Measurements from ENCODE around the gene GABPB1.

The GABPB1 gene

GRCh38 chr15:50275908-50276307, 79.1 kb downstream of the GABPB1 start:
- Histone ChIP-seq H3K4me1 (no peaks in the 10 kb centered on the region), H3K4me3 (no peak overlapping the region), H3K36me3 (no peaks in the 10 kb centered on the region), H3K27me3 (no peaks in the 10 kb centered on the region), H3K27ac (no peak overlapping the region), H3K9me3 (no peaks in the 10 kb centered on the region)
- DNase-seq, result no peak
- TF ChIP-seq CTCF (IDR thresholded peaks at IDR 0.05), result no peak
- intact Hi-C loops (cut with DNase I; ENCODE audit: low total_unique reads), result no loop called here

- no peaks in the 10 kb centered on the region for H3K36me3 ChIP-seq
- no peak overlapping the region for H3K4me3 ChIP-seq
- no peak for DNase-seq
- TF ChIP-seq CTCF (IDR thresholded peaks at IDR 0.05), result no peak
- intact Hi-C loops (cut with DNase I; ENCODE audit: low total_unique reads), result no loop called here
- no peaks in the 10 kb centered on the region for H3K9me3 ChIP-seq
- no peaks in the 10 kb centered on the region for H3K27me3 ChIP-seq
- no peaks in the 10 kb centered on the region for H3K4me1 ChIP-seq
- no peak overlapping the region for H3K27ac ChIP-seq
Measured at GRCh38 chr15:50275091-50275490, 79.9 kb downstream of the GABPB1 start.

- Histone ChIP-seq H3K9me3 (no peaks in the 10 kb centered on the region), H3K36me3 (no peaks in the 10 kb centered on the region), H3K27me3 (peaks cover 0 to 10% of the 10 kb centered on the region in 2 donors), H3K4me1 (no peaks in the 10 kb centered on the region), H3K27ac (no peak overlapping the region), H3K4me3 (no peak overlapping the region)
- DNase-seq, result no peak
- TF ChIP-seq CTCF (IDR thresholded peaks at IDR 0.05), result no peak
- intact Hi-C loops (cut with DNase I; ENCODE audit: low total_unique reads), result no loop called here
Measured at GRCh38 chr15:50267577-50267976, 87.4 kb downstream of the GABPB1 start.

- H3K4me1 ChIP-seq, result no peaks in the 10 kb centered on the region
- no peak for DNase-seq
- no peak for TF ChIP-seq CTCF (IDR thresholded peaks at IDR 0.05)
- intact Hi-C loops (cut with DNase I; ENCODE audit: low total_unique reads), result no loop called here
- H3K4me3 ChIP-seq, result no peak within 1 kb of the TSS
- no peak within 1 kb of the TSS for H3K27ac ChIP-seq
- no peaks in the 10 kb centered on the region for H3K36me3 ChIP-seq
- H3K27me3 ChIP-seq, result peaks cover 0 to 10% of the 10 kb centered on the region in 2 donors
- H3K9me3 ChIP-seq, result no peaks in the 10 kb centered on the region
Measured at GRCh38 chr15:50265620-50266019, 89.4 kb downstream of the GABPB1 start, which contains the start of gene HDC. TSS of gene HDC (minus strand) at chr15:50265726. CDS start at chr15:50265623, 103 bp downstream.

GRCh38 chr15:50262533-50262932, 92.5 kb downstream of the GABPB1 start:
- Histone ChIP-seq H3K36me3 (no peaks in the 10 kb centered on the region), H3K4me1 (no peaks in the 10 kb centered on the region), H3K27me3 (peaks cover 0 to 10% of the 10 kb centered on the region in 2 donors), H3K9me3 (no peaks in the 10 kb centered on the region), H3K4me3 (no peak overlapping the region), H3K27ac (no peak overlapping the region)
- intact Hi-C loops (cut with DNase I; ENCODE audit: low total_unique reads), result no loop called here
- TF ChIP-seq CTCF (IDR thresholded peaks at IDR 0.05), result no peak
- no peak for DNase-seq

GRCh38 chr15:50261981-50262380, 93.0 kb downstream of the GABPB1 start:
- Histone ChIP-seq H3K4me3 (no peak overlapping the region), H3K9me3 (no peaks in the 10 kb centered on the region), H3K27ac (no peak overlapping the region), H3K36me3 (no peaks in the 10 kb centered on the region), H3K27me3 (peaks cover 0 to 10% of the 10 kb centered on the region in 2 donors), H3K4me1 (no peaks in the 10 kb centered on the region)
- no peak for DNase-seq
- intact Hi-C loops (cut with DNase I; ENCODE audit: low total_unique reads), result no loop called here
- no peak for TF ChIP-seq CTCF (IDR thresholded peaks at IDR 0.05)
